HG03060 (cell line): Measurements from ENCODE around the gene PLA2G4C.

Source experiments
- ATAC-seq: cut with Tn5 transposase; IDR thresholded peaks from one replicate; pipeline ENCODE4 v1.9.1; 2021; ENCODE audit warnings: low read depth, moderate number of reproducible peaks; ENCODE audit not compliant: unreplicated experiment

PLA2G4C gene, protein sequence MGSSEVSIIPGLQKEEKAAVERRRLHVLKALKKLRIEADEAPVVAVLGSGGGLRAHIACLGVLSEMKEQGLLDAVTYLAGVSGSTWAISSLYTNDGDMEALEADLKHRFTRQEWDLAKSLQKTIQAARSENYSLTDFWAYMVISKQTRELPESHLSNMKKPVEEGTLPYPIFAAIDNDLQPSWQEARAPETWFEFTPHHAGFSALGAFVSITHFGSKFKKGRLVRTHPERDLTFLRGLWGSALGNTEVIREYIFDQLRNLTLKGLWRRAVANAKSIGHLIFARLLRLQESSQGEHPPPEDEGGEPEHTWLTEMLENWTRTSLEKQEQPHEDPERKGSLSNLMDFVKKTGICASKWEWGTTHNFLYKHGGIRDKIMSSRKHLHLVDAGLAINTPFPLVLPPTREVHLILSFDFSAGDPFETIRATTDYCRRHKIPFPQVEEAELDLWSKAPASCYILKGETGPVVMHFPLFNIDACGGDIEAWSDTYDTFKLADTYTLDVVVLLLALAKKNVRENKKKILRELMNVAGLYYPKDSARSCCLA

DNA sequence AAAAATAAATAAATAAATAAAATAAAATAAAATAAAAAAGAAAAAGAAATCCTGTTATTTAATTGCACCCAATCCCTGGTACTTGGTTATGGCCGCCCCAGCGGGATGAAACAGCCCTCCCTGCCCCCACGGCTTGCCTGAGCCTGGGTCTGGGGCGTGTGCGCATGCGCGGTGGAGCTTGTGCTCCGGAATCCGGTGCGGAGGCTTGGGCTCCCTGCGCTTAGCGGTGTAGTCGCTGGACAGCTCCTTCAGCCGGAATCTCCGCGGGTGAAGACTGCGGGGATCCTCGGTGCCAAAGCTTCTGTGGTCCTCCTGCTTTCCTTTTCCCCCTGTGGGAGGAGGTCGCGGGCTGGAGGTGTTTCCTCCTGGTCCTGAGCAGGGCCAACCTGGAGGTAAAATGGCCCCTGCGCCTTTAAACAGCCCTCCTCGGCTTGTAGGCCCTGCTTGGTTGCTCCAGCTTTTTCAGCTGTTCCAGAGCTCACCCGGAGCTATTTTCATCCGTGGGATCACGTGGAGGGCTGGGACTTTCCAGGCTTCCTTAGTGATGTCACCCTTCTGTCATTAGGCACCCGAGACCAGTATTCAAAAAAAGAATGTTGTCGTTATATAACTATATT lies at the start of gene PLA2G4C:
Gene PLA2G4C (minus strand): TSS at position 468 of the 617 bp plus-strand sequence. CDS start 4,288 bp downstream, outside the sequence.
- ATAC-seq: no peak

DNA sequence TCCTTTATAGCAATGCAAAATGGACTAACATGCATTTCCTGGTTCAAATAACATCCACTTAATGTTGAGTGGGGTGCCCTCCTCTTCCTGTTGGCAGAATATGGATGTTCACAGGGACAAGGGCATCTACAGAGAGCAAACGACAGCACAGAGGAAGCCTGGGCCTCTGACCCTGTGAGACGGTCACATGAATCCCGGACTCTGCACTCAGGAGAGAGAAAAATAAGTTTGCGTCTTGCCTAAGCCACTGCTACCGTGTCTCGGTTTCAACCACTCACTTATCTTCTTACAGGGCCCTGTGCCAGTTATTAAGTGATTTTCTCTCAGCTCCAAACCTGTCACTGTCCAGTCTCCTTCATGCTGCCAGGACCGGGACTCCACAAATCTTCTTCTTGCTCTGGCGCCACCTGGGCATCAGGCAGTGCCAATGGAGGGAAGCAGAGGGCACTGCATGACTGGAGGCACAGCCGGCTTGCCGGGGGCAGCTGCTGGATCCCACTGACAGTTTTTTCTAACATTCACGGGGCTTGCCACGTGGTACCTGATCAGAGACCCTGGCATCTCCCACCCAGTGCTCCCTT lies 47.7 kb upstream of the PLA2G4C start:
- no peak for ATAC-seq

DNA sequence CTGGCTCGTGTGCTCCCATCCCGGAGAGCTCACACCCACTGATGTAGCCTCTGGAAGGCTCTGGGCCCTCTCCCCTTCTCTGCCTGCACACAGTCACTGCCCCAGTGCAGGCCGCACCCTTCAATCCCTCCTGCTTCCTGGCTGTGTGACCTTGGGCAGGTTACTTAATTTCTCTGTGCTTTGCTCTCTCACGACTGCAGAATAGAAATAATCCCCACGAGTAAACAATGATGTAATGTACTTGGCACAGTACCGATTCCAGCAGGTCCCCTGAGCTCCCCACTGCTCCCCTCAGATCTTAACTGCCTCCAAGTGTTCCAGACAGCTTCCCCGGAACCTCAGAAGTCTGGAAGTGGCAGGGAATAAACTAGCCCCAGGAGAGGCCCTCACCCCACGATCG lies 43.4 kb upstream of the PLA2G4C start:
- ATAC-seq: no peak

DNA sequence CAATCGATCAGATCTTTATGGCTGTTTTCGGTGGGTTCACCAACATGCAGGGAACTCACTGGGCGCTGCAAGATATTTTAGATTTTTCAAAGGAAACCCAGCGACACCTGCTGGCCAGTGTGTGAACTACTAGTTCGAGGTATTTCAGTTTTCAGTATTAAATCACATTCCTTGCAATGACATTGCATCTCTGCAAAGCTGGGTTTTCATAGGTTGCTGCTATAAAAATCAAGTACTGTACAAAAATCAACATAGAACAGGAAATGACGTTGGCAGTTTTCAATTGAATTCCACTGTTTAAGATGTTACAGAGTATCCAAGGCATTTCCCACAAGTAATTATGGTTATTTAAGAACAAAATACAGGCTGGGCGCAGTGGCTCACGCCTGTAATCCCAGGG lies 41.9 kb upstream of the PLA2G4C start:
- no peak for ATAC-seq

DNA sequence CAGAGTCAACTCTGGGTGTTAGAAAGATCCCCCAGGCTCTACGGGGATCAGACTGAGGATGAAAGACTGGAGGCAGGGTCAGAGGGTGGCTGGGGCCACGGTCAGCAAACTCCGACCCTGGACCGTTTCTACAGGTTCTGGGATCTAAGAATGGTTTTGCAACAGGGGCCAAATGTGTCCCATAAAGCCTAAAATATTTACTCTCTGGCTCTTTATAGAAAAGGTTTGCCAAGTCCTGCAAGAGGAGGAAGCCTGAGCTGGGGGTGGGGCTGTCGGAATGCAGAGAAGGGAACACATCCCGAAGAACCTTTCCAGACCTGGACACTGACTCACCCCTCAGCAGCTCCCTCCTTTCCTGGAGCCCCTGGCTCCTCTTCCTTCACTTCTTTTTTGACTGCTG lies 38.8 kb upstream of the PLA2G4C start:
- no peak for ATAC-seq

DNA sequence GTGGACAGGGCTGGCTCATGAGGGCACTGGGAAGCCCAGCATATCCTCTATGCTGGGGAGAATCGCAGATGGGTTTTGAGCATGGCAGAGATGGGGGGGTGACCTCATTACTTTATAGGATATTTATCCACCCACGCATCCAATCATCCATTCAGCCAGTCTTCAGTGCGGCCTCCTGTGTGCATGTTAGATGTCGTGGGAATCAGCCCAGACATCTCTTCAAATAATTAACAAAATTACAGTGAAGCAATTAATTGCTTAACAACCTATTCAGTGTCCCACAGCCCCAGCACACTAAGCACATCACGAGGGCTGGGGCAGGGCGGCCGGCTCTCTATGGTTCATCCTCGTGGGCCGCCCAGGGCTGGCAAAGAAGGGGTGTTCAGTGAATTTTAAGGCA lies 38.0 kb upstream of the PLA2G4C start:
- no peak for ATAC-seq

DNA sequence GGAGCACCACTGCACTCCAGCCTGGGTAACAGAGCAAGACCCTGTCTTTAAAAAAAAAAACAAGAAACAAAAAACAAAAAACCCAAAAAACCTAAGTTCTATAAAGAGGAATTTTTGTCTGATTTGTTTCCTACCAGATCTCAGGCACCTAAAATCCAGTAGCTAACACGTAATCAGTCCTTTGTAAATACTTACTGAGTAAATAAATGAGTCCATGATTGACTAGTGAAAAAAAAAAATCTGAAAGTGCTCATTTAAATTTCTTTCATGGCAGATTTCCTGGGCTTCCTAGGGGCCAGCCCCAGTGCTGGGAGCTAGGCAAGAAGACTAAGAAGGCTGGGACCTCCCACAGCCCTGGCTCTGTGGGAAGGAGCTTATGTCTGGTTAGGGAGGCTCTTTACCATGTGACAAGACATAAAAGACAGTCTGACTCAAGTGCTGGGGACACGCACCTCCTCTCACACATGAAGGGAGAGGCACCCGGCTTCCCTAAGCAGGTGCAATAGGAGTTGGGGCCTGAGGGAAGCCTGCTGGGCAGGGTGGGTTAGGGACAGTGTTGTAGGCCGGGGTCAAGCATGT lies 37.1 kb upstream of the PLA2G4C start:
- no peak for ATAC-seq

DNA sequence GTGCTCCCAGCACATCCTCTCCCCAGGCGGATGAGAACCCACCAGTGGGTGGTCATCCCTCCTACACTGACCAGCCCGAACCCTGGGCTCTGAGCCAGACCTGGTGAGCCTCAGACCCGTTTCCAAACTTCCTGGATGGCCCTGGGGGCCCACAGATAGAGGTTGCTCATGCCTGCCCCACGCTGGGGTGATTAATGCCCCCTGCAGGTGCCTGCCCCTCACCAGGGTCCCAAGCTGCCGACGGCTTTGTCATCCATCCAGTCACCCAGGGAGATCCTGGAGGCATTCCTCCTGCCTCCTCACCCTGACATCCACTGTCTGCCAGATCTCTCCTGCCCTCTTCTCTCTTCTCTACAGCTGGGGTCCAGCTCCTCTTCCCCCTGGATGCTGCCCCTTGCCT lies 28.4 kb upstream of the PLA2G4C start:
- no peak for ATAC-seq

DNA sequence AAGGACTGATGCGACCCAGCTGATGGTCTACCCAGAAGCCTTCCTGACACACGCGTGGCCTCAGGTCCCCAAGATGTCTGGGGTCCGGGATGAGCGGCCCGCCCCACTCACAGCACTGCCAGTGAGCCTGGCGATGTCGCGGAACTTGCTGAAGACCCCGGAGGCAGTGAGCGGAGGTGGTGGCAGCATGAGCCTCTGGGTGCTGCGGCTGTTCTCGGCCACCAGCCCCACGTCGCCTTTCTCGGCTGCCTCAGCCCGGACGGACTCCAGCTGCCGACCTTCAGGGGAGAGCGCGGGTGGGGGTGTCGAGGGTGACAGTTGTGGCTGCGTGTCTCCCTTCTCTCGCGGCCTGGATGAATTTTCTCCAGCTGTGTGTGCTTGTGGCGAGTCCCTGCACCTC lies 26.8 kb upstream of the PLA2G4C start:
- ATAC-seq: no peak

DNA sequence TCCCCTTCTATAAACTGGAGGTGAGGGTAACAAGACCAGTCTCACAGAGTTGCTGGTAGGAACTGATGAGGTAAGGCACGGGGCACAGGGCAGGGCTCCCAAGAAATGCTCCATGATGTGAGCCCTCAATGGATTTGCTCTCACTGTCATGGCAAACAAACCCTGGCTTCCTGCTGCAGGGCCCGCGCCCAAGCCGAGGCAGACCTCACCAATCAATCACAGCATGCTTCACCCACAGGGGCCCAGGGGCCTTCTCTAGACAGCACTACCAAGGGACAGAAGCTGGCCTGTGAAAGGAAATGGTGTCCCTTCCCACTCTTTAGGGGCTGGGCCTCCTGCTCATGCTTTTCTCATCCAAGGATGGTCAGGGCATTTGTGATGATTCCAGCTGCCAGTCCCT lies 25.9 kb upstream of the PLA2G4C start:
- ATAC-seq: no peak

DNA sequence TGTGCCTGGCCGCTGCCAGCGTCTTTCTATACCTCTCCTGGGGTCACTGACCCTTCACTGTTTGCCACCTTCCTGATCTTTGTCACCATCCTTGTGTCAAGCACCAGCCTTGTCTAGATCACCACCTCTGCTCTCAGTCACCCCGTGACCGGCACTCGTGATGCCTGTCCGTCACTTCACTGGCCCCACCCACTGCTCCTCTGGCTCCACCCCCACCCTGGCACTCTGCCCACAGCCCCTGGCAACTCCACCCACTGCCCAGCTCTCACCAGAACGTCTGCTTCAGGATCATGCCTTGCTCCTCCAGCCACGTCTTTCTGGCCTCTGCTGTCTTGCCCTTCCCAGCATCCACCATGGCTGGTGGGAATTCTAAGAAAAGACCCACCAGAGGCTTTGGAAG lies 24.8 kb upstream of the PLA2G4C start:
- no peak for ATAC-seq

DNA sequence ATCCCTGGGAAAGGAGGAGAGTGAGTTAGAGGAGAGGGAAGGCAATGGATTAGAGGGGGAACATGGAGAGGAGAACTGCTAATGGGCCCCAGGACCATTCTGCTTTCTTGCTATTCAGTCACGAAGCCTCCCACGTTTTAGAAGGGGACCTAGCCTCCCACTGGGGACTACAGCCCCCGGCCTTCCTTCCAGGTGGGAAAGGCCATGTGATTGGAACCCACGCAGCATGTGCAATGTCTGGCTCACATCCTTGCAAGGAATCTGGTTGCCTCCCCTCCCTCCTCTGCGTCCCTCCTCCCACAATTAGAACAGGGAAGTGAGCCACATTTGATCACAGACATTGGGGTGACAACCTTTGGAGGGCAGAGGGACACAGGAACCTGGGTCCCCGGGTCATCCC lies 22.5 kb upstream of the PLA2G4C start:
- ATAC-seq: no peak

DNA sequence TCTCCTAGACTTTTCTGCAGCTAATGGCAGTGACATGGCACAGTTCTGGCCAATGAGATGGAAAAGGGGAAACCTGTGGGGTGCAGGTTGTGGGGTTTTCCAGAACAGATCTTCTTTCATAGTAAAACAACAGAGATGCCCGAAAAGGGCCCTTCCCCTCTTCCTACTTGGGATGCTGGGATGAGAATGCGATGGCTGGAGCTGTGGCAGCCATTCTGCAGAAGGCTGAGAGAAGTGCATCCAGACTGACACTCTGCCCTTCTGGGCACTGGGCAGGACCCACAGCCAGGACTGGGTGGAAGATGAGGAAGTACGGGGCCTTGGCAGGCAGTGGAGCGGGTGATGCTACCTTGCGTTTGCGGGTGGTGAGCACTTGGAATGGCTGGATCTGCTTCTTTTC lies 16.9 kb upstream of the PLA2G4C start:
- no peak for ATAC-seq

DNA sequence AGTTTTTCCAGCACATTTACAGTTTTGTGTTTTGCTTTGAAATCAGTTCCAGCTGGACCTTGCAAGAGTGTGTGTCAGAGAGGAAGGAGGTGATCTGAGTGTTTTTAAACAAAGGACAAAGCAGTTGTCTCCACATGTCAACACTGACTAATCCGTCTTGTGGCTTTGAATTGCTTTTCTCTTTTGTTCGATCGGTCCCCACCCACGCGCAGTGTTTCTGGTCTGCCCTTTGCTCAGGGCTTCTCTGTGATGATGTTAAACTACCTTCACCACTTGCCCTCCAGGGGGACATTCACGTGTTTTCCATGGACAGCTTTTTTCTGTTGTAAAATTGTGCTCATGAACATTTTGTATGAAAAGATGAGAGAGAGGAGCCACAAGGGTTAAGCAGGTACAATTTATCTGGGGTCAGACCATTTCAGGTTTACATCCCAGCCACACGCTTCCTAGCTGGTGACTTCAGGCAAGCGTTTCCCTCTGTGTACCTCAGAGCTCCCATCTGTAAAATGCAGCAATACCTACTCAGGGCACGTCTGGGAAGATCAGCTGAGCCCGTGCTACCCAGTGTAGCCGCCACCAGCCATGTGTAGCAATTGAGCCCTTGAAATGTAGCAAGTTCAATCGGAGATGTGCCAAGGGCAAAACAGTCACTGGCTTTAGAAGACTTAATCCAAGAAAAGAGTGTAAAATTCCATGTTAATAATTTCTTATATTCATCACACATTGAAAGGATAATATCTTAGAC lies 13.5 kb upstream of the PLA2G4C start:
- no peak for ATAC-seq

DNA sequence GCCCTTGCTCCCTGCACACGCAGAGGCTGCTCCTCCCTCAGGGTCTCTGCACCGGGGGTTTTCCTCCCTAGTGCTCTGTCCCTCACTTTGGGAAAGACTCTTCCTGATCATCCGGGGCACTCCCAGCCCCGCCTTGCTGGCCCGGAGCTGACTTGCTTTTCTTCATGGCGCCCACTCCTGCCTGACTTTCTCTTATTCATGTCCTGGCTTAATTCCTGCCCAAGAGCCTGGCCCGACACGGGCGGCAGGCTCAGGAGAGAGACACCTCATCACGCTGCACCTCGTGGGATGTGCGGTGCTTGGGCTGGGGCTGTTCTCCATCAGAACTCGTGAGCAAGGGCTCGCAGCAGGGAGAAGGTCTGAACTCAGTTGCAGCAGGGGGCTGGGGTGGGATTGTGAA lies 11.8 kb upstream of the PLA2G4C start:
- no peak for ATAC-seq

DNA sequence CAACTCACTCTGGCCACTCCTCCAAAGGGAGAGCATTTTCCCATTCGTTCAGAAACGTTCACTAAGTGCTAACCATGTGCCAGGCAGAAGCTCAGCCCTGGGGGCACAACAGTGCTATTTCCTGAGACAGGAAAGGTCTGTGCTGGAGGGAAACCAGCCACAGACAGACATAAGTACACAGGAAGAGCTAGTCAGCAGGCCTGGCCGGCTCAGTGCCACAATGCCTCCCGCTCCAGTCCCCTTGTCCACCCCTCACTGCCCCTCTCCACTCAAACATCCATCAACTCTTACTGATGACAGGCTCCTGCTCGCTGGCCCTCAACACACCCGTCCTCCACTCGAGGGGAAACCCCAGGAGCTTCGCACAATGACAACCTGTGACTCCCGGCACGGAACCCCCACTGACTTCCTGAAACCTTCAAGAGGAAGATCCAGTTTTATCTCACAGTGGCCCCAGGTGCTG lies 11.3 kb upstream of the PLA2G4C start:
- ATAC-seq: no peak

DNA sequence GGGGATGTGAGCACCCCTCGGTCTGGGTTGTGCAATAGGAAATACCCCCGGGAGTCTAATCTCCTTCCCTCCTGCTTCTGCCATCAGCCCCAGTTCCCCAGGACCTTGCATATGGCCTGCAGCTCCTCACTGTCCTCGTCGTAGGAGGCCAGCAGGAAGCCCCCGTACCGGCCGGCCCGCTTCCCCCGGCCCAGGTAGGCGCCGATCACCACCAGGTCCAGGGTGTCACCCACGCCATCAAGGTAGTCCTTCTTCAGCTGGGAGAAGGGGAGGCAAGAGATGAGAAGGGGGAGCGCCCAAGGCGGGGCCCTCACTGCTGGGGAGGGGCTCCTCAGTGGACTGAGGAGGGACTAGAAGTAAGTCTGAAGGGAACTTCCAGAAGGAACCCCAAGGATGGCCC lies 10.4 kb upstream of the PLA2G4C start:
- ATAC-seq: no peak

DNA sequence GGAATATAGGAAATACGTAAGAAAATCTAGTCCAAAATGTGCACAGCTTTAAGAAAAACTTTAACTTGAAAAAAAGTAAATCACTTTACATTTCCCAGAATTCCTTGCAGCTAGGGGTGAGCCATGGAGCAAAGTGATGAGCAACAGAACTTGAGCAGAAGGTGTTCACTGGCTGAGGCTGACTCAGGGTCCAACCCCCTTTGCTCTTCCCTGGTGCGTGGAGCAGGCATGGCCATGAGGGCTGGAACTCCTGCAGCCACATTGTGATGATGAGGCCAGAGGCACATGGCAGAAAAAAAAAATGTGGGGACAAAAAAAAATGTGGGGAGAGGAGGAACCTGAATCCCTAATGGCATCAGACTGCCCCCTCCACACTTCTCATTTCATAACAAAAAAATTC lies 9.9 kb upstream of the PLA2G4C start:
- ATAC-seq: no peak

DNA sequence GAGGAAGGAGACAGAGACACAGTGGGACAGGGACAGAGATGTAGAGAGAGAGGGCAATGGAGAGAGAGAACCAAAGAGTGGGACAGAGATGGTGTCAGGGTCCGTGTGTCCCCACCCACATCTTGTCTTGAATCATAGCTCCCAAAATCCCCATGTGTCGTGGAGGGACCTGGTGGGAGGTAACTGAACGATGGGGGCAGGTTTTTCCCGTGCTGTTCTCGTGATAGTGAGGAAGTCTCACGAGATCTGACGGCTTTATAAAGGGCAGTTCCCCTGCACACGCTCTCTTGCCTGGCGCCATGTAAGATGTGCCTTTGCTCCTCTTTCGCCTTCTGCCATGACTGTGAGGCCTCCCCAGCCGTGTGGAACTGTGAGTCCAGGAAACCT lies 7.5 kb upstream of the PLA2G4C start:
- no peak for ATAC-seq

DNA sequence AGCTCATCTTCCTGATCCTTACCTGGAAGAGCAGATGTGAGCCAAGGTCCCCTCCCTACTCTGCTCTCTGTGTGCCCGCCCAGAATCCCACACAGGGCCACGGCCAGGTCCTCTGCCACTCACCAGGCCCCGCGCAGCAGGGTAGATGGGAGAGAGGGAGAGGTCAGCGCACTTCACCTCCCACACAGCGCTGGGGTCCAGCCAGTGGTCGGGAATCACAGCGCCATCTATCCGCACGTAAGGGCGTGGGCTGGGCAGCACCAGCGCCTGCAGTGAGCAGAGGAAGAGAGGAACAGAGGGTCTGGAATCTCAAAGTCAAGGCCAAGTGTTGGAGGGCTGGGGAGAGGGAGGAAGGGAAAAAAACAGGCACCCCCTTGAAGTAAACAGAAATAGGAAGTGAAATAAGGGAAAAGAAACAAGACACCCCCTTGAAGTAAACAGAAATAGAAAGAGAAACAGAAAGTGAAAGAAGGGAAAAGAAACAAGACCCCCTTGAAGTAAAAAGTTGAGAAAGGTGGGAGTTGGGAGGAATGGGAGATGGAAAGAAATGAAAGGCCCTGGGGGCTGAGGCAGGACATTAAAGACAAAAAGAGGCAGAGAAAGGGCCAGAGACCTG lies 7.0 kb upstream of the PLA2G4C start:
- ATAC-seq: no peak
